Activated naive CD4-positive, alpha-beta T cell treated with anti-CD3 and anti-CD28 coated beads, Interleukin-2, amount 50 U/mL, for 72 hours (primary cell): ENCODE results near the gene SLC12A5. TPM values are rescaled to one million over a fixed set of nuclear protein-coding genes. Genes with fewer than 3 reads are reported as not detected.

ENCODE experiments used
- ATAC-seq, 2 donors: fragments of 150-1000 bp; cut with Tn5 transposase; 2 replicates each; pipeline ENCODE4 v1.10.0; 2021; ENCODE audit warnings: mild to moderate bottlenecking in 2 of 2, moderate library complexity in 2 of 2
- DNase-seq, 2 donors: peaks; one replicate each; pipeline ENCODE4 v3.0.0; 2021 to 2022; ENCODE audit warnings: low spot score in 2 of 2
- H3K27ac Mint-ChIP-seq, 2 donors: one replicate each; pipeline ENCODE4 v1.8.0; 2022; ENCODE audit warnings: mild to moderate bottlenecking in 2 of 2, mixed read lengths in 2 of 2
- H3K36me3 Mint-ChIP-seq, 2 donors: one replicate each; pipeline ENCODE4 v1.8.0; 2022; ENCODE audit warnings: mixed read lengths in 2 of 2
- H3K9me3 Mint-ChIP-seq, 2 donors: one replicate each; pipeline ENCODE4 v1.8.0; 2022; ENCODE audit warnings: mixed read lengths in 2 of 2
- total RNA-seq, 2 donors: library from RNA; stranded (reverse); gene quantifications; one replicate each; pipeline ENCODE4 v1.2.3, GENCODE V29; 2022

Gene SLC12A5
- total RNA-seq, 2 donors from 2014 or later: 0.34 to 0.66 TPM

- H3K36me3 Mint-ChIP-seq: no peaks in the 10 kb centered on the region
- peaks cover 0 to 1% of the 10 kb centered on the region in 2 donors for H3K9me3 Mint-ChIP-seq
- DNase-seq (no peak), ATAC-seq (no peak)
- no peak overlapping the region for H3K27ac Mint-ChIP-seq
These were observed 7.4 kb downstream of the SLC12A5 start for GRCh38 chr20:46036370-46036769.

GRCh38 chr20:46037036-46037435 is 8.0 kb downstream of the SLC12A5 start:
- no peak for DNase-seq
- ATAC-seq: no peak
- H3K27ac Mint-ChIP-seq: no peak overlapping the region
- H3K9me3 Mint-ChIP-seq: peaks cover 0 to 7% of the 10 kb centered on the region in 2 donors
- no peaks in the 10 kb centered on the region for H3K36me3 Mint-ChIP-seq

GRCh38 chr20:46040902-46041535 is 12.0 kb downstream of the SLC12A5 start:
- ATAC-seq (peak in 1 of 2 donors; percentile 54), DNase-seq (peak in 1 of 2 donors; percentile 70)
- peaks cover 0 to 7% of the 10 kb centered on the region in 2 donors for H3K9me3 Mint-ChIP-seq
- H3K36me3 Mint-ChIP-seq: no peaks in the 10 kb centered on the region
- no peak overlapping the region for H3K27ac Mint-ChIP-seq

GRCh38 chr20:46043556-46043955 is 14.5 kb downstream of the SLC12A5 start:
- DNase-seq (no peak), ATAC-seq (no peak)
- Mint-ChIP-seq H3K27ac (no peak overlapping the region), H3K36me3 (no peaks in the 10 kb centered on the region), H3K9me3 (peaks cover 0 to 7% of the 10 kb centered on the region in 2 donors)

GRCh38 chr20:46044896-46045295 is 15.9 kb downstream of the SLC12A5 start:
- Mint-ChIP-seq H3K9me3 (peaks cover 0 to 7% of the 10 kb centered on the region in 2 donors), H3K27ac (no peak overlapping the region), H3K36me3 (no peaks in the 10 kb centered on the region)
- no peak for ATAC-seq
- no peak for DNase-seq

- ATAC-seq (no peak), DNase-seq (no peak)
- H3K9me3 Mint-ChIP-seq: peaks cover 0 to 2% of the 10 kb centered on the region in 2 donors
- no peak overlapping the region for H3K27ac Mint-ChIP-seq
- H3K36me3 Mint-ChIP-seq: no peaks in the 10 kb centered on the region
These were observed 17.7 kb downstream of the SLC12A5 start for GRCh38 chr20:46046588-46047310.

GRCh38 chr20:46047821-46048220 is 18.8 kb downstream of the SLC12A5 start:
- no peaks in the 10 kb centered on the region for H3K9me3 Mint-ChIP-seq
- no peak overlapping the region for H3K27ac Mint-ChIP-seq
- no peak for DNase-seq

GRCh38 chr20:46049190-46049589 is 20.2 kb downstream of the SLC12A5 start:
- H3K27ac Mint-ChIP-seq: no peak overlapping the region
- H3K9me3 Mint-ChIP-seq: no peaks in the 10 kb centered on the region
- no peaks in the 10 kb centered on the region for H3K36me3 Mint-ChIP-seq
- no peak for DNase-seq
- ATAC-seq: no peak

More at GRCh38 chr20:46047821-46048220, 18.8 kb downstream of the SLC12A5 start:
- H3K36me3 Mint-ChIP-seq: no peaks in the 10 kb centered on the region
- ATAC-seq: no peak

GRCh38 chr20:46049815-46050214 is 20.8 kb downstream of the SLC12A5 start:
- no peak overlapping the region for H3K27ac Mint-ChIP-seq
- H3K36me3 Mint-ChIP-seq: no peaks in the 10 kb centered on the region
- no peak for ATAC-seq
- no peaks in the 10 kb centered on the region for H3K9me3 Mint-ChIP-seq
- DNase-seq: no peak

GRCh38 chr20:46050444-46050843 is 21.4 kb downstream of the SLC12A5 start:
- H3K9me3 Mint-ChIP-seq: no peaks in the 10 kb centered on the region
- H3K36me3 Mint-ChIP-seq: no peaks in the 10 kb centered on the region
- ATAC-seq (no peak), DNase-seq (no peak)
- H3K27ac Mint-ChIP-seq: no peak overlapping the region

- no peaks in the 10 kb centered on the region for H3K36me3 Mint-ChIP-seq
- DNase-seq: no peak
- H3K27ac Mint-ChIP-seq: no peak overlapping the region
- no peaks in the 10 kb centered on the region for H3K9me3 Mint-ChIP-seq
- ATAC-seq: no peak
These were observed 21.9 kb downstream of the SLC12A5 start for GRCh38 chr20:46050885-46051284.

- ATAC-seq (no peak), DNase-seq (no peak)
- Mint-ChIP-seq H3K27ac (no peak overlapping the region), H3K36me3 (peaks cover 0 to under 1% of the 10 kb centered on the region in 2 donors), H3K9me3 (no peaks in the 10 kb centered on the region)
These were observed 22.7 kb downstream of the SLC12A5 start for GRCh38 chr20:46051556-46052308.

GRCh38 chr20:46053416-46053815 is 24.4 kb downstream of the SLC12A5 start:
- no peaks in the 10 kb centered on the region for H3K9me3 Mint-ChIP-seq
- no peak overlapping the region for H3K27ac Mint-ChIP-seq
- DNase-seq (no peak), ATAC-seq (no peak)
- peaks cover 0 to 5% of the 10 kb centered on the region in 2 donors for H3K36me3 Mint-ChIP-seq

- peaks cover 0 to 5% of the 10 kb centered on the region in 2 donors for H3K36me3 Mint-ChIP-seq
- no peak for ATAC-seq
- DNase-seq: no peak
- H3K27ac Mint-ChIP-seq: no peak overlapping the region
- H3K9me3 Mint-ChIP-seq: no peaks in the 10 kb centered on the region
These were observed 25.6 kb downstream of the SLC12A5 start for GRCh38 chr20:46054606-46055005.

- ATAC-seq (no peak), DNase-seq (no peak)
- H3K36me3 Mint-ChIP-seq: peaks cover 5 to 9% of the 10 kb centered on the region in 2 donors
- H3K27ac Mint-ChIP-seq: no peak overlapping the region
- H3K9me3 Mint-ChIP-seq: no peaks in the 10 kb centered on the region
These were observed 26.3 kb downstream of the SLC12A5 start for GRCh38 chr20:46055269-46055668.

- Mint-ChIP-seq H3K27ac (no peak overlapping the region), H3K36me3 (peaks cover 14 to 17% of the 10 kb centered on the region in 2 donors), H3K9me3 (no peaks in the 10 kb centered on the region)
- no peak for ATAC-seq
- no peak for DNase-seq
These were observed 27.2 kb downstream of the SLC12A5 start for GRCh38 chr20:46056027-46056833.
